PC-9 (cell line): ENCODE data around the gene IL20.

Experiments
- EZH2 ChIP-seq: fragments of 200-600 bp; sonication (generic); IDR thresholded peaks from 2 replicates; pipeline ENCODE4 v1.8.0; 2017; ENCODE audit warnings: antibody characterized with exemption, low read depth
- TF ChIP-seq, protein P1 (sequence below): fragments of 200-600 bp; sonication (generic); conservative IDR thresholded peaks from 2 replicates; pipeline ENCODE4 v1.6.1; 2017; ENCODE audit warnings: mixed run types, antibody characterized with exemption, mild to moderate bottlenecking, moderate library complexity

DNA sequence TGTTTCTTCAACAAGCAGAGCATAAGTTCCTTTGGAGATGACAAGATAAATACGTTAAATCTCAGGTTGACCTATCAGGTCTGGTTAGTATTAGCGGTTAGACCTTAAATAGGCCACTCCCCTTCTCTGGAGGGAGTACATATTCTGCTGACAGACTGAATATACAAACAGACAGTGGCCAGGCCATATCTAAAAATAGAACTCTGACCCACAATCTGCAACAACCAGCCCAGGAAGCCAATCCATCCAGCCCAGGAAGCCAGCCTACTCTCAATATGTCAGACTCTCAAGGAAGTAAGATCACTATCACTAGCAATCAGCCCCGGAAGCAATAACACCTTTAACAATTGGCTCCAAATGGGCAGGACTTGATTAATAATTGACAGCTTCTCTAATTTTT lies 6.7 kb downstream of the IL20 start:
- TF ChIP-seq, protein P1, sequence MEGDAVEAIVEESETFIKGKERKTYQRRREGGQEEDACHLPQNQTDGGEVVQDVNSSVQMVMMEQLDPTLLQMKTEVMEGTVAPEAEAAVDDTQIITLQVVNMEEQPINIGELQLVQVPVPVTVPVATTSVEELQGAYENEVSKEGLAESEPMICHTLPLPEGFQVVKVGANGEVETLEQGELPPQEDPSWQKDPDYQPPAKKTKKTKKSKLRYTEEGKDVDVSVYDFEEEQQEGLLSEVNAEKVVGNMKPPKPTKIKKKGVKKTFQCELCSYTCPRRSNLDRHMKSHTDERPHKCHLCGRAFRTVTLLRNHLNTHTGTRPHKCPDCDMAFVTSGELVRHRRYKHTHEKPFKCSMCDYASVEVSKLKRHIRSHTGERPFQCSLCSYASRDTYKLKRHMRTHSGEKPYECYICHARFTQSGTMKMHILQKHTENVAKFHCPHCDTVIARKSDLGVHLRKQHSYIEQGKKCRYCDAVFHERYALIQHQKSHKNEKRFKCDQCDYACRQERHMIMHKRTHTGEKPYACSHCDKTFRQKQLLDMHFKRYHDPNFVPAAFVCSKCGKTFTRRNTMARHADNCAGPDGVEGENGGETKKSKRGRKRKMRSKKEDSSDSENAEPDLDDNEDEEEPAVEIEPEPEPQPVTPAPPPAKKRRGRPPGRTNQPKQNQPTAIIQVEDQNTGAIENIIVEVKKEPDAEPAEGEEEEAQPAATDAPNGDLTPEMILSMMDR: no peak
- no peak for TF ChIP-seq EZH2
